Panc1 (cell line): ENCODE results near the gene PET100. TPM values are rescaled to one million over a fixed set of nuclear protein-coding genes. Genes with fewer than 3 reads are reported as not detected.

ENCODE experiments used
- ATAC-seq: fragments of 200-7000 bp; cut with Tn5 transposase; 2 replicates; pipeline ENCODE4 v1.9.1; 2020; ENCODE audit warnings: mild to moderate bottlenecking, moderate library complexity
- BruUV-seq: library from RNA; stranded (reverse); fragments of 400-500 nt; replicated peaks from 2 replicates; lab custom pipeline; 2021; lab: Mats Ljungman, UMichigan
- CTCF ChIA-PET: fragments of 300-600 bp; sonication (Branson Sonifier 250); formaldehyde crosslinking; loops from one replicate; lab custom pipeline; 2022; ENCODE audit warnings: antibody characterized with exemption; lab: Charles Lee
- POLR2A ChIA-PET: fragments of 300-600 bp; sonication (Branson Sonifier 250); formaldehyde crosslinking; loops from one replicate; lab custom pipeline; 2022; ENCODE audit warnings: antibody characterized with exemption; lab: Charles Lee
- DNase-seq: peaks from one replicate; pipeline ENCODE4 v3.0.0-alpha.2; 2010; ENCODE audit warnings: low read depth, low spot score
- H3K27ac ChIP-seq: 2 replicates; pipeline ENCODE4 v1.5.1; 2011; ENCODE audit warnings: mild to moderate bottlenecking, low read length, inconsistent platforms
- H3K27me3 ChIP-seq: fragments of 200-500 bp; sonication (Bioruptor generic); 2 replicates; pipeline ENCODE4 v1.6.0; 2014; ENCODE audit warnings: low read length, inconsistent platforms; ENCODE audit not compliant: control insufficient read depth, insufficient read depth
- H3K36me3 ChIP-seq: fragments of 200-500 bp; sonication (Bioruptor generic); 2 replicates; pipeline ENCODE4 v1.5.1; 2014; ENCODE audit warnings: inconsistent platforms, mild to moderate bottlenecking, low read length, moderate library complexity; ENCODE audit not compliant: control insufficient read depth, insufficient read depth
- H3K4me1 ChIP-seq: 2 replicates; pipeline ENCODE4 v1.5.1; 2011; ENCODE audit warnings: inconsistent platforms, mild to moderate bottlenecking, low read length, moderate library complexity; ENCODE audit not compliant: control insufficient read depth, insufficient read depth
- H3K4me3 ChIP-seq, 2 experiments: 2 replicates each; pipeline ENCODE4 v1.5.1; 2011 to 2012; ENCODE audit warnings: low read depth in 2 of 2, low read length in 2 of 2, mild to moderate bottlenecking in 2 of 2, inconsistent platforms in 1 of 2, moderate library complexity in 1 of 2
- H3K9me3 ChIP-seq: fragments of 200-500 bp; sonication (Bioruptor generic); 2 replicates; pipeline ENCODE4 v1.5.1; 2014; ENCODE audit warnings: low read depth, mild to moderate bottlenecking, inconsistent platforms, low read length, moderate library complexity; ENCODE audit not compliant: control insufficient read depth, insufficient read depth
- CTCF ChIP-seq: fragments of 450-650 bp; IDR thresholded peaks from 2 replicates; pipeline ENCODE4 v1.5.1; 2017; ENCODE audit warnings: mild to moderate bottlenecking
- POLR2AphosphoS5 ChIP-seq: IDR thresholded peaks from 2 replicates; pipeline ENCODE4 v1.6.1; 2012; ENCODE audit warnings: mild to moderate bottlenecking, low read depth, low read length, moderate library complexity
- SIN3A ChIP-seq: IDR thresholded peaks from 2 replicates; pipeline ENCODE4 v1.6.1; 2012; ENCODE audit warnings: low read depth, mild to moderate bottlenecking, low read length, moderate library complexity, borderline replicate concordance; ENCODE audit not compliant: insufficient read depth
- TCF7L2 ChIP-seq: IDR thresholded peaks from 2 replicates; pipeline ENCODE4 v1.6.1; 2011; ENCODE audit warnings: mild to moderate bottlenecking, low read depth, low read length, inconsistent platforms
- in situ Hi-C: cut with HindIII; loops from 2 replicates; pipeline ENCODE4 v1.10.0; 2016; ENCODE audit warnings: low sequenced_read_pairs, low pct_unique_long_range_greater_than_20kb
- intact Hi-C: fragments of 100-400 bp; cut with micrococcal nuclease; formaldehyde crosslinking; loops from one replicate; pipeline ENCODE4 v1.10.0; 2022; ENCODE audit not compliant: unreplicated experiment
- total RNA-seq: library from RNA; stranded (reverse); gene quantifications from one replicate; pipeline ENCODE4 v1.2.1, GENCODE V29; 2021; ENCODE audit not compliant: unreplicated experiment
- TF ChIP-seq, protein P1 (sequence below), 2 experiments: IDR thresholded peaks; 2 replicates each; pipeline ENCODE4 v1.6.1; 2011 to 2012; ENCODE audit warnings: low read depth in 2 of 2, control low read depth in 1 of 2, low read length in 1 of 2, mild to moderate bottlenecking in 1 of 2, moderate library complexity in 1 of 2; ENCODE audit not compliant: insufficient read depth in 1 of 2

Gene PET100
- total RNA-seq, 1 experiment from 2014 or later, result 109 TPM

- Histone ChIP-seq H3K4me3 (no peak overlapping the region), H3K36me3 (no peaks in the 10 kb centered on the region), H3K4me1 (no peaks in the 10 kb centered on the region), H3K27ac (no peak overlapping the region), H3K9me3 (no peaks in the 10 kb centered on the region), H3K27me3 (no peaks in the 10 kb centered on the region)
- in situ Hi-C loops (no loop called here), intact Hi-C loops (no loop called here)
- no peak for TF ChIP-seq TCF7L2
- TF ChIP-seq SIN3A, result no peak
- TF ChIP-seq, protein P1, sequence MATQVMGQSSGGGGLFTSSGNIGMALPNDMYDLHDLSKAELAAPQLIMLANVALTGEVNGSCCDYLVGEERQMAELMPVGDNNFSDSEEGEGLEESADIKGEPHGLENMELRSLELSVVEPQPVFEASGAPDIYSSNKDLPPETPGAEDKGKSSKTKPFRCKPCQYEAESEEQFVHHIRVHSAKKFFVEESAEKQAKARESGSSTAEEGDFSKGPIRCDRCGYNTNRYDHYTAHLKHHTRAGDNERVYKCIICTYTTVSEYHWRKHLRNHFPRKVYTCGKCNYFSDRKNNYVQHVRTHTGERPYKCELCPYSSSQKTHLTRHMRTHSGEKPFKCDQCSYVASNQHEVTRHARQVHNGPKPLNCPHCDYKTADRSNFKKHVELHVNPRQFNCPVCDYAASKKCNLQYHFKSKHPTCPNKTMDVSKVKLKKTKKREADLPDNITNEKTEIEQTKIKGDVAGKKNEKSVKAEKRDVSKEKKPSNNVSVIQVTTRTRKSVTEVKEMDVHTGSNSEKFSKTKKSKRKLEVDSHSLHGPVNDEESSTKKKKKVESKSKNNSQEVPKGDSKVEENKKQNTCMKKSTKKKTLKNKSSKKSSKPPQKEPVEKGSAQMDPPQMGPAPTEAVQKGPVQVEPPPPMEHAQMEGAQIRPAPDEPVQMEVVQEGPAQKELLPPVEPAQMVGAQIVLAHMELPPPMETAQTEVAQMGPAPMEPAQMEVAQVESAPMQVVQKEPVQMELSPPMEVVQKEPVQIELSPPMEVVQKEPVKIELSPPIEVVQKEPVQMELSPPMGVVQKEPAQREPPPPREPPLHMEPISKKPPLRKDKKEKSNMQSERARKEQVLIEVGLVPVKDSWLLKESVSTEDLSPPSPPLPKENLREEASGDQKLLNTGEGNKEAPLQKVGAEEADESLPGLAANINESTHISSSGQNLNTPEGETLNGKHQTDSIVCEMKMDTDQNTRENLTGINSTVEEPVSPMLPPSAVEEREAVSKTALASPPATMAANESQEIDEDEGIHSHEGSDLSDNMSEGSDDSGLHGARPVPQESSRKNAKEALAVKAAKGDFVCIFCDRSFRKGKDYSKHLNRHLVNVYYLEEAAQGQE (IDR thresholded peaks at IDR 0.05; ENCODE audit: insufficient read depth in 1 of 2, low read depth in 2 of 2, low read length in 1 of 2), result no peak
- TF ChIP-seq POLR2AphosphoS5, result no peak
- no peak for TF ChIP-seq CTCF
- ChIA-PET POLR2A (no interaction called here), CTCF (no interaction called here)
- no TSS peak for BruUV-seq
- no peak for DNase-seq
- ATAC-seq, result no peak; the same call in 1 of the 2 replicates
Measured at GRCh38 chr19:7645656-7646425, 16.2 kb downstream of the PET100 start.

DNA sequence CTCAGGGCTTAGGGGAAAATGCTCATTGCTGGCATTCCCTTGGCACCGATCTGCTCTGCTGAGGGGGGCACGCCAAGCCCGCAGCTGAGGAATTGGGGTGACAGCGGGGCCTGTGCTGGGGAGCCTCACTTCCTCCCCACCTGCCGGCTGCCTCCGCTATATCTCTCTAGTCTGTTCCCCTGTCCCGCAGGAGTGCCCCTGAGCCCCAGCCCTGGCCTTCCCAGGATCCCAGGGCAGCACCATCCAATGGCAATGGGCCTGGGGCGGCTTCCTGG lies 16.8 kb downstream of the PET100 start:
- no peak for ATAC-seq
- CTCF ChIA-PET, result no interaction called here
- Histone ChIP-seq H3K27me3 (no peaks in the 10 kb centered on the region), H3K36me3 (no peaks in the 10 kb centered on the region), H3K27ac (no peak overlapping the region), H3K4me1 (no peaks in the 10 kb centered on the region), H3K4me3 (no peak overlapping the region), H3K9me3 (no peaks in the 10 kb centered on the region)
- TF ChIP-seq, protein P1 (IDR thresholded peaks at IDR 0.05; ENCODE audit: insufficient read depth in 1 of 2, low read depth in 2 of 2, low read length in 1 of 2), result no peak
- no peak for TF ChIP-seq TCF7L2
- TF ChIP-seq POLR2AphosphoS5, result no peak
- TF ChIP-seq CTCF, result no peak
- no peak for TF ChIP-seq SIN3A
- in situ Hi-C loops (no loop called here), intact Hi-C loops (no loop called here)
- POLR2A ChIA-PET, result no interaction called here
- DNase-seq, result no peak
- BruUV-seq, result no TSS peak
